HG03439 (cell line): ENCODE data around the gene TPSB2.
"Not testable (repeated sequence)": the region's sequence is repeated elsewhere in the genome, so short reads cannot be mapped to it uniquely, and the experiment has no call there.

Source experiments
- ATAC-seq: cut with Tn5 transposase; IDR thresholded peaks from one replicate; pipeline ENCODE4 v1.9.1; 2021; ENCODE audit warnings: mild to moderate bottlenecking, moderate library complexity; ENCODE audit not compliant: unreplicated experiment

Gene TPSB2

GRCh38 chr16:1185460-1186207 lies 44.4 kb downstream of the TPSB2 start:
- ATAC-seq, result not testable (repeated sequence)

DNA sequence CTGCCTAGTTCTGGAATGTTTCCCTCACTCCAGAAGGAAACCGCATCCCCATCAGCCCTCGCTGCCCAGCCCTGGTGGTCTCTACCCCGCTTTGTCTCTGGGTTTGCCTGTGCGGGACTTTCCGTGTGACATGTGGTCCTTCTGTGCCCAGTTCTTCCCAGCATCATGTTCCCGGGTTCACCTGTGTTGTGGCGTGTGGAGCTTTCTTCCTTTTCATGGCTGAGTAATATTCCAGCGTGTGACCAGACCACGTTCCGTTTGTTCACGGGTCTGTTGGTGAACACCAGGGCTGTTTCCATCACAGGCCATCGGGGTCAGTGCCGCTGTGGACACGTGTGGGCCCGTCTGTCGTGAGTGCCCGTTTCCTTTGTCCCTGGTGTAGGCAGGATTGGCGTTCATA lies 45.0 kb downstream of the TPSB2 start:
- no peak for ATAC-seq

DNA sequence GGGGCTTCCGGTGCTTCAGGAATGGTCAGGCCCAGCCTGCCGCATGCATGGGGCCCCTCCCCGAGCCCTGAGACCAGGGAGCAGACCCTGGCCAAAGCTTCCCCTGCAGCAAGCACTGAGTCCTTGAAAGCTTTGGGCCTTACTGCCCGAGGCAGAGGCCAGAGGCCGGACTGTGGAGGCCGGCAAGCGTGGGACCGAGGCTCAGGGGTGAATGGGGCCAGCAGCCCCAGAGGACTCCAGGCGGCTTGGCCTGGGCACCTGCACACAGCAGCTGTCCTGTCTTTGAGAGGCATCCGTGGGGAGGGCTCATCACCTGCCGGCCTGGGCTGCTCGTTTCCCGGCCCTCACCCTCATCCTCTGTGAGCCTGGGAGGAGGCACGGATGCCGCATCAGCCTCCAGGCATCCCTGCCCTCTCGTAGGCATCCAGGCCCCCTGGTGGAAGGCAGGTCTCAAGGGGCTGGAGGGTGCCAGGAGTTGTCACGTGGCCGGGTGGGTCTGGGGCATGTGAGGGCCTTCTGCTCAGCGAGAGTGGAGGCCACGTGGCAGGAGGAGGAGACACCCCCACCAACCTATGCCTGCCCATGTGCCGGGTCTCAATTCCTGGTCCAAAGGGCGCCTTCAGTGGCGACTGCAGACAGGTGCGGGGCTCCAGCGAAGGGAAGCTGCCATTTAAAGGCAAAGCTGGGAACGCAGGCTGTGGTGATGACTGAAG lies 45.7 kb downstream of the TPSB2 start:
- ATAC-seq, result no peak

- no peak for ATAC-seq
Measured at GRCh38 chr16:1182950-1183907, 46.8 kb downstream of the TPSB2 start.

GRCh38 chr16:1182316-1182671 lies 47.7 kb downstream of the TPSB2 start:
- ATAC-seq, result no peak

DNA sequence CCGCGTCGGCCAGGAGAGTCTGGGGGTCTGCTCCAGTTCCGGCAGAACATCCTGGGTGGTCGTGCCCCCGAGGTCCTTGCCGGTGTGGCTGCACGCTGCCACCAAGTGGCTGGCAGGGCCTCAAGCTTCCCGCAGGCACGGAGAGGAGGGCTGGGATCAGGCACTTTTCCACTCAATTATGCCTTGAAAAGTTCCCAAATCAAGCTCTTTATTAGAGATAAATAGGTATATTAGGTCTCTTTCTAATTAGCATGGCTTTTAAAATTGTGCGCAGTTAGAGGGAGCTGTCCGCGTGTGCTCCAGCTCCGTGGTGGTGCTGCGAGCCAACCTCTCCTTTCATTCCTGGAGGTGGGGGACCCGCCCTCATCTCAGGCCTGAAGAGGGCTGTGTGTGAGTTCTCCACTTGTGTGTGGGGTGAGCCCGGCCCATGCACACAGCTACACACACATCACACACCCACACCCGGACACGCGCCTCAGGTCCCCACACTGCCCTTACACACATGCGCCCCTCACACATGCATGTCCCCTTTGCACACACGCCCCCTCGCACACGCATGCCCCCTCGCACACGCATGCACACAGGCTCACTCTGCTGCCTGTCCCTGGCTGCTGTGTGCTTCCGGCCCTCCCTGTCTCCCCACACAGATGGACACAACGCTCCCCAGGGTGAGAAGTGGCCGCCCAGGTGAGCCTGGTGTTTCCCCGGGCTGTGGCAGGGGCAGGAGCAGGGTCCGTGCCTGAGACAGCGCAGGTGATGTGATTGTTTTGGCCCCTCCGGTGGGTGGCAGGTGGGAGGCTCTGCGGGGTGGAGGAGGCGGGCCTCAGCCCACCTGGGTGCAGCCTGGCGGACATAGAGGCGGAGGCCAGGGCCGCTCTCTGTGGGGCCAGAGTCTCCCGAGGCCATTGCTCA lies 48.3 kb downstream of the TPSB2 start:
- ATAC-seq, result no peak

DNA sequence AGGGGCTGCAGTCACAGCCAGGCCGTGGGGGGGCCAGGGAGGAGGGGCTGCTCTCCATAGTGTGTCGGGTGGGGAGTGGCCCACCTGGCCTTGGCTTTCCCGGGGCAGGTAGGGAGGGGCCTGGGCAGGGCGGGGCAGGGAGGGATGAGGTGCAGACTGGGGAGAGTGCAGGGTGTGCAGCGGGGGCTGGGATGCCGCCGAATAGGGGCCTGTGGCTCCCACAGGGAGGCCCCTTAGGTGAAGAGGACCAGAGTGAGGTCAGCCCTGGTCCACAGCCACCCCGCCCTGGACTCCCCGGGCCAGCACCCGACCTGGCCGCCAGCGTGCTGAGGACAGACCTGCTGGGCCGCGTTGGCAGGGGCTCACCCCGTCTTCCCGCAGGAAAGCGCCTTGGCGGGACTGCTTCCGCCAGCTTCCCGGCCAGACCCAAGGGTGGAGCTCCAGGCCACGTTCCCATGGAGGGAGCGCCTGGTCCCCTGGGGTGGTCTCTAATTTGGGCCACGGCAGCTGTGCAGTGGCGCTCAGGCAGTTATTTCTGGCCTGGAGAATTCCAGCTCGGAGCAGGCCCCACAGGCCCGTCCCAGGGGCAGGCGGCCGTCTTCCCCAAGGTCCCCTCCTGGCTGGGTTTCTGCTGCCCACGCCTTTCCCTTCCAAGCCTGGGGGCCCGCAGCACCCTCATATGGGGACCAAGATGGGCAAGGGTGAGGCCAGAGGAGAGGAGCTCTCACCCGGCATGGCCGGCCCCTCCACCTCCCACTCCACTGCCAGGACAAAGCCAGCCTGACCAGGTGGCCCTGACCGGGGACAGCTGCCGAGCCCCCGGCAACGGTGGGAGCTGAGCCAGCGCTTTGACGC lies 49.2 kb downstream of the TPSB2 start:
- no peak for ATAC-seq
